Glomerular endothelial cell (primary cell): ENCODE results near the gene SH3PXD2A. TPM values are rescaled to one million over a fixed set of nuclear protein-coding genes. Genes with fewer than 3 reads are reported as not detected.
"Not testable (repeated sequence)": the region's sequence is repeated elsewhere in the genome, so short reads cannot be mapped to it uniquely, and the experiment has no call there.

Source experiments
- DNase-seq: peaks from one replicate; pipeline ENCODE4 v3.0.0-alpha.2; 2011; ENCODE audit warnings: low read depth, low spot score; ENCODE audit errors: extremely low read depth
- total RNA-seq: library from RNA; depleted of rRNA; stranded (reverse); fragments of >200 nt; gene quantifications from 2 replicates; pipeline ENCODE4 v1.2.3, GENCODE V29; 2015

SH3PXD2A gene
- total RNA-seq, 1 donor from 2014 or later: 24.9 TPM

DNA sequence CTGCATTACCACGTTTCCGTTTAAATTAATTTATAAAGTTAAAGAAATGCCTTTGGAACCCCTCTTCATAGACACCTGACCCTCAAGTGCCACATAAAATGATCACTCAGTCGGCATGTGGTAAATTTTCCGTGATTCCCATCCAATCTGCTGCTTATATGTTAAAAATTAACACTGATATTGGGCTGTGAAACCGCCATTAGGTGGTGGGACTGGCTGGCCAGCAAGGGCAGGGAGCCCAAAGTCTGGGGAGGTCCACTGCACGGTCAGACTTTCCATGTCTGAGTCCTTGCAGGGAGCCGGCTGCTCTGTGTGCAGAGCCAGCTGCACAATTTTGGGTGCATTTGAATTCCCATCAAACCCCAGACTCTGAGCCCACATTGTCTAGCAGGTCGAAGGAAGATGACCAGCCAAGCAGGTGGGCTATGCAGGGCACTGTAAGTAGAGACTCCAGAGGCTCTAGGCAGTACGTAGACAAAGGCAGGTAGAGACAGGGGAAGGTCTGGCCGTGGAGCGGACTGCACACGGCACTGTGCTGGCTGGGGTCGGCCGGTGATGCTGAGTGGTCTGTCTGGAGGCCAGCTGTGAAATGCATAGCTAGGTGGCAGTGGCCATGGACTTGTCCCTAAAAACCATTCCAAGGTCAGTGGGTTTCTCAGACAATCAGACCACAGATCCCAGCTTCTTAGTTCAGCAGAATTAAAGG is 122.9 kb downstream of the SH3PXD2A start:
- DNase-seq: no peak

DNA sequence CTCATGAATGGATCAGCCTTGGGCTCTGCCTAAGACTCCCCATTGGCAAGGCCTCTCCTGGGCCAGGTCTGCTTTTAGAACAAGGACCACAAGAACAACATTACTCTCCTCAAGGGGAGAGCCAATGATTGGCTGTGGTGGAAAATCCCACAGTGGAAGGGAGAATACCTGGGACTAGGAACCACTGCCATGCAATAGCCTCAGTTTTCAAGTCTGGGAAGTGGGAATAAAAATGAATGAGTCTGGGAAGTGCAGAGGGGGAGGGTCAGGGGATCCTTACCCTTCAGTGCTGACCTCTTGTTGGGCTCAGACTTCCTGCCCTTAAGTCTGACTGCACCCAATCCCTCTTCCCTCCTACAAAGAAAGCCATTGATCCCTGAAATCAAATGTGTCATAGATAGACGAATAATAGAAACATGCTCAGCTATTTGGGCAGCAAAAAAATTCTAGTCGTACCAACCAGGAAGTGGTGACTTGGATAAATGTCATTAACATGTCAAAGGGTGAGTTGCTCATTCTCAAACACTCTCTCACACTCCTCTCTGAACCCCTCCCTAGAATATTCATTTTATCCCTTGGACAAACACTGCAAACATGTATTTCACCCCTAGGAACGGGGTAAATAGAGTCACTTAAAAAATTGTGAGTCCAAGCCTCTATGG is 123.6 kb downstream of the SH3PXD2A start:
- no peak for DNase-seq

DNA sequence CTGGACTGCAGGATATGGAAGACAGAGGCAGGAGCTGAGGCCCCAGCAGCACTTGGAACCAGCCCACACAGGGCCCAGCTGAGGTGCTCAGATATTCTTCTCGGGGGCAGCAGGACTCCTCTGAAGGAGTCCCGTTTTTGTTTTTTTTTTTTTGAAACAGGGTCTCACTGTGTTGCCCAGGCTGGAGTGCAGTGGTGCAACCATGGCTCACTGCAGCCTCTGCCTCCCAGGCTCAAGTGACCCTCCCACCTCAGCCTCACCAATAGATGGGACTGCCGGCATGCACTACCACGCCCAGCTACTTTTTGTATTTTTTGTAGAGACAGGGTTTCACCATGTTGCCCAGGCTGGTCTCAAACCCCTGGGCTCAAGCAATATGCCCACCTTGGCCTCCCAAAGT is 124.3 kb downstream of the SH3PXD2A start:
- DNase-seq: not testable (repeated sequence)

DNA sequence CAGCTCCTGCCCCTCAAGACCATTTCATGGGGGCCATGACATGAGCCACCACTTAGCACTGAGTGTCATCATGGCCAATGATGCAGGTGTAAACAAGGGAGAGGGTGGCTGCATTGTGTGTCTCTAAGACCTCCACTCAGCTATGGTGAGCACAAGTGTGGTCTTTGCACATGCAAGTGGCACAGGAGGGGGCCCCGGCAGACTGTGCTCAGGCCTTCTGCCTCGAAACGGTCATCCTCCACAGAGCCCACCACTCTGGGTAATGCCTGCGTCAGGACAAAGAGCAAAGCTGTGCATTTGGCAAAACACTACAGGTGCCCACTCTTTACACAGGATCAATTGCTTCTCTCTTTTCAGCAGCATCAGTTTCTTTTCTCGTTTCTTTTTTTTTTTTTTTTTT is 125.5 kb downstream of the SH3PXD2A start:
- no peak for DNase-seq

DNA sequence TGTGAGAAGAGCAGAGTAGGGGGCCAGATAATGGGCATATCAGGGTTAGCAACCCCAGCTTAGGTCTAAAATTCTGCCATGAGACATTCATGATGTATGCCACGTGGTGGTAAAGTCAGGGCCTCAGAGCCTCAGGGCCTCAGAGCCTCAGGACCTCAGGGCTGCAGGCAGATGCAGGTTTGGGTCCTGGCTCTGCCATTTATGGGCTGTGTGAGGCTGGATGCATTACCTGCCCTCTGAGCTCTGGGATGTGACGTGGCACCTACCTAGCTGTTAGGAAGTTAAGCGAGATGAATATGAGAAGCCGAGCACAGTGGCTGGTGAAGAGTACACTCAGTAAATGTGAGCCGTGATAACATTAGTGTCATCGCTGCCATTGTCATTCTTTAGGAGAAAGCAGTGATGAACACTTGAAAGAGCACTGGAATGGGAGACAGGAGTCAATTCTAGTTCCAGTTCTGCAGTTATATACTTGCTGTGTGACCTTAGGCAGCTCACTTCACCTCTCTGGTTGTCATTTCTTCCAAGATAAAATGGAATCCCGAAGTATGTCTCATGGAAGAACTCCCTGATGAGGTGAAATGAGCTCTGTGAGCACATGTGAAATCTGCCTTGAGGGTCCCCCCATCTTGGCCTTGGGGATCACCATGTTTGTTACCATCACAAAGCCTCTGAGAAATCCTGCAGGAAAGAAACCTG is 127.2 kb downstream of the SH3PXD2A start:
- no peak for DNase-seq

DNA sequence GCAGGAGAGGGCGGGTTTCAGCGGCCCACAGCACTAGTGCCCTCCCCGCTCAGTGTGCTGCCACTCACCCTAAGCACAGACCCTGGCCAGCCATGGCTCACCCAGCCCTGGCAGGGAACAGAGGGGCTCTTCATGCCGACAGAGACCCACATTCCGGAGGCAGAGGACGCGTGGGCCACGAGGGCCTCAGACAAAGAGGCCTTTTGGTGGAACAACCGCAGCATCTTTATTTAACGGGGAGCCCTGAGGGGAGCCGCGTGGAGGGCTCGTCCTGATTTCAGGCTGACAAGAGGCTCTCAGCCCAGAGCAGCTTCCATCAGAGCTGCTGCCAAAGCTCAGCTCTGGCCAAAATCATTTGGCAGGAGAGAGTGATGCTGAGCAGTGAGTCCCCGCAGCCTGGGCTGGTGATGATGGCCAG is 127.8 kb downstream of the SH3PXD2A start:
- DNase-seq: no peak

DNA sequence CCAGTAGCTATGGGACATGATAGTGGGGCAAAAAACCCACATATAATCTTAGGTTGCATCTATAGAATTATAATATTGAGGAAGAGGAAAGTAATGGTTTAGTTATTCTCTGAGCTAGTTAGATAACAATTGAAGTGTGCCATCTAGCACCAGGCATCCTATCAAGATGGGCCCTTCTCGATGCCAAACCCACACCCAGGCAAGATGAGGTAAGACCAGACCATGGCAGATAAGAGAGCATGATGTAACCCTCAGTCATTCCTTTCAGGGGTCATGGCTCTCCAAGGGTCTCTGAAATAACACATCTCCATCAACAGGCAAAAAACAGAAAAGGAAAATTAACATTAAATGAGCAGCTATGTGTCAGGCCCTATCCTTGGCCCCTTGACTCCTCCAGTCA is 128.7 kb downstream of the SH3PXD2A start:
- no peak for DNase-seq

DNA sequence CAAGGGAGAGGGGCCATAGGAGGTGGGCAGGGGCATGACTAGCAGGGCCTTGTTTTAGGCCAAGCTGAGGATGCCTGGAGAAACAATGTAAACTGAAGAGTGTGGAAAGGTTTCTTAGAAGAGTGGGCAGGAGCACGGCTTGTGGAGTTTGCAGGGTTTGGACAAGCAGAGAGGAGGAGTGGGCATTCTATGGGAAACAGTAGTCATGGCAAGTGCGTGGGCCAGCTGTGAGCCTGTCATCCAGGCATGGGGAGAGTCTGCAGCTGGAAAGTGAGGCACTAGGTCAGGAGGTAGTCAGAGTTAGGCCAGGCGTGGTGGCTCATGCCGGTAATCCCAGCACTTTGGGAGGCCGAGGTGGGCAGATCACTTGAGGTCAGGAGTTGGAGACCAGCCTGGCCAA is 130.1 kb downstream of the SH3PXD2A start:
- DNase-seq: no peak

DNA sequence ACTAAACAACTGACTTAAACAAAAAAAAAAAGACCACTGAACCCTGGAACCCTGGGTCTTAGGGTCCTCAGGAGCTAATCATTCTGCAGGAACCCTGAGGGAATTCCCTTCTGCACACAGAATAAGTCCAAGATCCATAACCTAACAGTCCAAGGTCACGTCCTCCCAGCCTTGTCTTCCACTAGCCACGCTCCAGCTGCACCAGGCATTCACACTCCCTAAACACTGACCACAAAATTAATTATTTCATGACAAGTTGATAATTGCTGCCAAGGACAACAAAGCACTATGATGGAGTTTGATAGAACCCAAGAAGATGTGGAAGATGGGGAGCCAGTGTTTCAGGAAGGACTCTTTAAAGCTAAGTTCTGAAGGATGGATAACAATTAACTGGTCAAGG is 130.6 kb downstream of the SH3PXD2A start:
- no peak for DNase-seq

DNA sequence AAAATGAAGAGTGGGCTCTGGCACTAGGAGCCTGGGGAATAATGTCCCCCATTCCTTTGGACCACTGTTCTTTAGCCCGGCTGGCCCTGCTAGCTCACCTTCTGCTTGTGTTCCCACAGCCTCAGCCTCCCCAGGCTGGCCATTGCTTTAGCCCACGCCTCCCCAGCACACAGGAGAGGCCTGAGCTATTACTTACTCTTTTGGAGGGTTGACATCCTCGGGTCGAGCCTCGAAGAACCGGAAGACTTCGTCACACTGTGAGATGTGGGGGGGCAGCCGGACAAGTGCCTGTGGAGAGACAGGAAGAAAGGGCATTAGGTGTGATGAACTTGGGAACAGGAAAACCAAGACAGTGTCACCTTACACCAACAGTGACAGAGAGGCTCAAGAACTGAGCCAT is 131.3 kb downstream of the SH3PXD2A start:
- no peak for DNase-seq

DNA sequence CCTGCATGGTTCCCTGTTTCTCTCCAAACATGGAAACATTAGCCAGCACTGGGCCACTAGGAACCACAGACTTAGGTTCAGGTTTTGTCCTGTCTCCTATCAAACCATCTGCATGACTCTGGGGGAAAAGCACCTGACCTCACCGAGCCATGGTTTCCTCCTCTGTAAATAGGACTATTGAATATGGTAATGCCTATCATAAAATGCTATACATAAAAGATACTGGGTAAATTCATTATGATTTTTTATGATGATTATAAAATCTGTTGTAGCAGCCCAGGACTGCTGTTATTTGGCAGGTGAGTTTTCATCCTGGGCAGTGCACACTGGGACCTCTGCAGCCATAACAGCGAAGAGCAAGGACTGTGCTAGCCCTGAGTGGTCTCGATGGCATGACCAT is 131.8 kb downstream of the SH3PXD2A start:
- no peak for DNase-seq

DNA sequence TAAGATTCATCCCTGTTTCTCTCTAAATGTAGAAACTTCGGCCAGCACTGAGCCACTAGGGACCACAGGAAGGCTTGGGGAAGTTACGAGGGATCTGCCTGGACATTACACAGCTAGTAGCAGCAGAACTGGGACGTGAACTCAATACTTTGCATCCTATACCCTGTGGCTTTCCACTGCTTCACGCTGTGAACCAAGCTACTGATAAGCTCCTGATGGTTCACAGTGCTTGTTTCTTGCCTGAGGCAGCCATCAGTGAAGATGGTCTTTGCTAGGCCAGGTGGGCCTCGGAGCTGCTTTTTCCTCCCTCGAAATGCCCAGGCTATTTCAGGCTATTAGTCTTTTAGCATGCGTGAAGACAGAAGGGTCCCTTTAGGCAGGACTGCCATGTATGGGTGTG is 132.7 kb downstream of the SH3PXD2A start:
- DNase-seq: no peak

DNA sequence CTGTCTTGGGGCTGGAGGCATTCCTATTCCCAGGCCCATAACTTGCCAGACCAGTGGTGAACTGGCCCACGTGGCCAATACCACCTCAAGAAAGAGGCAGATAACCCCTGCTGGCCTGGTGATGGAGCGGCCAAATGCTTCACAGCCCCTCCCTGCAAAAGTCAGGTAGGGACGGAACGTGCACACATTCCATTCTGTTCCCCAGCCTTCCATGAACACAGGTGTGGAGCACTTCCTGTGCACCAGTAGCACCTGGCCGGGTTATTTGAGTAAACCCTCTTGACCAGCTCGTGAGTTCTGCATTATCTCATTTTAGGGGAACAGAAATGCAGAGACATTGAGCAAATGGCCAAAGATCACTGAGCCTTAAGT is 134.4 kb downstream of the SH3PXD2A start:
- DNase-seq: no peak

DNA sequence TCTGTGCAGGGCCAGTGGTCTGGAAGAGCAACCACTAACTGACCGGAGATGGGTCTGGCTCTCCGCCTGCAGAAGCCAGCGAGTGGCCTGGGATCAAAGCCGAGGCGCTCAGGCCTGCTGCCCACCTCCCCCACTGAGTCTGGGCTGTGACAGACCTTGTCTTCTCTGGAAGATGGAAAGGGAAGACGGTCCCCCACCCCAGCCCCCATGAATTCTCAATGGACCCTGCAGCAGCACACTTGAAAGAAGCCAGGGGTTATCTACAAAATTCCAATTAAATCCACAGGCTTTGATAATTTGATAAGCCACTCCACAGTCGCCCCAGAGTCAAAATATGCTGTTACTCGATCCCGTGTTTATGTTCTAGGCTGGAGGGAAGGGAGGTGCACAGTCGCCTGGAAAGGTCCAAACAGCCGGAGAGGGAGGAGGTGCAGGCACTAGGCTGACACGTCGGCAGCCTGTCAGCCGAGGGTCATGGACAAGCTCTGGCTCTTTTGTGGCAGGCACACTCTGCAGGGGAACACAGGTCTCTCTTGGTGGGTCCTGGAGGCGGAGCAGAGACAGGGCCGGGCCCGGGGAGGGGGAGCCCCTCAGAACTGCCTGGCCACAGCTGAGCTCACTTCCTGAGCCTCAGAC is 134.9 kb downstream of the SH3PXD2A start:
- no peak for DNase-seq

DNA sequence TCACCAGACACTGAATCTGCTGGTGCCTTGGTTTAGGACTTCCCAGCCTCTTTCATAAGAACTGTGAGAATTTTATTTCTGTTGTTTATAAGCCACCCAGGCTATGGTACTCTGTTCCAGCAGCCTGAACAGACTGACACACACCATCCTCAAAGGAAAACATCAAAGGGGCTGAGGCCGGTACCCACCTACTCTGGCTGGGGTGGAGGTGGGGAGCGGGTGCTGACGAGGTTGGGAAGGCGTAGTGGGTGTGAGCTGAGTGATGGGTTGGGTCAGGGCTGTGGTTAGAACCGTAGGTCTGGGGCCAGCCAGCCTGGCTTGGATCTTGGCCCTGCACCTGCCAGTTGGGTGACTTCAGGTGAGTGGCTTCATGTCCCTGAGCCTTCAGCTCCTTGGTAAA is 136.3 kb downstream of the SH3PXD2A start:
- no peak for DNase-seq

DNA sequence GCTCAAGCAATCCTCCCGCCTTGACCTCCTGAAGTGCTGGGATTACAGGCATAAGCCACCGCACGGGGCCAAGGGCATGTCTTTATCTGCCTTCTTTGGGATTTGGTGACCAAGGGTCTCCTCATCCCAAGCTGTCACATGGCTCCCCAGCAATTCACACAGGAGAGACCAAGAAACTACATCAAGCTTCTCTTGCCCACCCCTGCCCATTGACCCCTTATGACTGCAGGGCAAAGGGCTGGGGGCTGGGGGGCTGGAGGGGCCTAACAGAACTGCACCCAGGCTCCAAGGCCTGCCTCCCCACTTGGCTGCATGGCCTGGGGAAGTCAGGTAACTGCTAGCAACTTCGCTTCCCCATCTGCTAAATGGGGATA is 137.1 kb downstream of the SH3PXD2A start:
- no peak for DNase-seq

DNA sequence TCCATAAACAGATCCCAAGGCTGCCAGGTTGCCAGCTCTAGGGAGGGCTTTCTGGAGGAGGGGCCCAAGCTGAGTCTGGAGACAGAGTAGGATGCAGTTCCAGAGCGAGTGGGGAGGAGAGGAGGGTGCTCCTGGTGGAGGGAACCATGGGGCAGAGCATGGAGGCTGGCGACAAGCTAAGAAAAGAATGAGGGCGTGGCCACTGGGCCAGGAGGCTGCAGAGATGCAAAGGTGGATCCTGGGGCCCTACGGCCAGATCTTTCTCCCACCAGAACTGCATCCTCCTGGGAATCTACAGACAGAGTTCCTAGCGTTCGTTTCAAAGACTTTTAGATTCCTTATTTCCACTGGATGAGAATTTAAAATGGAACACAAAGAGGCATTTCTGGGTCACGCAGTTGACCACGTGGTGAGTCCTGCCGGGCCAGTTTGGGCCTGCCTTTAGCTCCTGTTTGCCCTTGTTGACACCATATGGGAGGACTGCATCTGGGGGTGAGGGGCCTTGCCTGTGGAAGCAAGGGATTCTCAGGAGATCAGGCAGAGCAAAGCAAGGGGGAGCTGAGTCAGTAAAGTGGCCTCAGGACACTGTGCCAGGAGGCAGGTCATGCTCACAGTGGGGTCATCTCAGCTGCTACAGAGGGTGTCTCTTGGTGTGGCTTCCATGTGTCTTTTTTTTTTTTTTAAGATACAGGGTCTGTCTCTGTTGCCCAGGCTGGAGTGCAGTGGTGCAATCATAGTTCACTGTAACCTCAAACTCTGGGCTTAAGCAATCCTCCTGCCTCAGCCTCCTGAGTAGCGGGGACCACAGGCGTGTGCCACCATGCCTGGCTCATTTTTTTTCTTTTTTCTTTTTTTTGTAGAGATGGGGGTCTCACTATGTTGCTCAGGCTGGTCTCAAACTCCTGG is 137.8 kb downstream of the SH3PXD2A start:
- DNase-seq: no peak

DNA sequence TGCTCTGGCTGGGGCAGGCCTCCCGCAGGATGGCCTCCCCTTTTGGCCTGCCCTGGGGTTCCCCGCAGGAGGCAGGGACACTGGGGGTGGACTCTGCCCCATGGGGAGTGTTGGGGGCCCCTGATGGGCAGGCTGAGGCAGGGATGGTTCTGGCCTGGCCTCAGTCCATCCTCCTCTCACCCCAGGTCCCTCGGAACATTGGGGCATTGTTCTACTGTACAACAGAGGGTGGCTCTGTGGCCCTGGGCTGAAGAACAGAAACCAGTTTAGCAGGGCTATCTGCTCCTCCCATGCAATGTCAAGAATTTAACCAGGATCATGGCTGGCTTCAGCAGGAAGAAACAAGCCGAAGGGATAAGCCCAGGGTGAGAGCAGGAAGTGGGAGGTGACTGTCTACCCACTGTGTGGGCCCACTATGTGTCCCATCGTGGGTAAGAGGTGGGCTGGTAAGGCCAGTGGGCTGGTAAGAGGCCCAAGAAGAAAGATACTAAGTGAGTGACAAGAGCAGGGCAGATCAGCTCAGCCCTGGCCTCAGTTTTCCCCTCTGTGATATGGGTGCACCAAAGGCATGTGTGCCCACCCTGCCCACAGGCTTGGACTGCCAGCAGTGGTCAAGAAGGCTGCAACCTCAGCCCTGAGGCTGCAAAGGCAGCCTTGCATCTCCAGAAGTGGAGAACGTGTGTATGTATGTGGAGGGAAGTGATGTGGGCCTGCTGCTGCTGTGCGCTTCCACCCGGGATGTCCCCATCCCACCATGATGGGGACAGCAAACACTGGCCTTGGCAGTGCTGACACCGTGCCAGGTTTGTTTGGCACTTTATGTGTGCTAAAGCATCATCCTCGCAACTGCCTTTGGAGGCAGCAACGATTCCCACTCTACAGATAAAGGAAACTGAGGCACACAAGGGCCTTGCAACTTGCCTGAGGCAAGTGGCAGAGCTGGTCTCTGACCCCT is 138.9 kb downstream of the SH3PXD2A start:
- no peak for DNase-seq

DNA sequence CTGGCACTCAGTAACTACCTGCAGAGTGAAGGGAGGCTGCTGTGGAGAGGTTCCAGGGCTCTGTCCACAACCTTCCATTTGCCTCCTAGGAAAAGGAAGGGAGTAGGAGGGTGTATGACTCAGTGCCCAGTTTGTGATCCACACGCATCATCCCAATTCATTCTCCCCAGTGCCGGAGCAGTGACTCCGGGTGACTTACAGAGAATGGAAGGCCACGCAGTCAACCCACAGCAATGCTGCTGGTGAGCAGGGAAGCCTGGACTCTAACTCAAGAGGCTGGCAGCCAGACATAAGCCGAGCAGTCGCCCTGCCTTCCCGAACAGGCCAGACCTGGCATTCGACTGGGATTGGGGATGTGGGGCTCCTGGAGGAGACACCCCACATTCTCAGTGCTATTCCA is 139.9 kb downstream of the SH3PXD2A start:
- DNase-seq: no peak
